ENCODE data around the gene MPPED1.

DNA sequence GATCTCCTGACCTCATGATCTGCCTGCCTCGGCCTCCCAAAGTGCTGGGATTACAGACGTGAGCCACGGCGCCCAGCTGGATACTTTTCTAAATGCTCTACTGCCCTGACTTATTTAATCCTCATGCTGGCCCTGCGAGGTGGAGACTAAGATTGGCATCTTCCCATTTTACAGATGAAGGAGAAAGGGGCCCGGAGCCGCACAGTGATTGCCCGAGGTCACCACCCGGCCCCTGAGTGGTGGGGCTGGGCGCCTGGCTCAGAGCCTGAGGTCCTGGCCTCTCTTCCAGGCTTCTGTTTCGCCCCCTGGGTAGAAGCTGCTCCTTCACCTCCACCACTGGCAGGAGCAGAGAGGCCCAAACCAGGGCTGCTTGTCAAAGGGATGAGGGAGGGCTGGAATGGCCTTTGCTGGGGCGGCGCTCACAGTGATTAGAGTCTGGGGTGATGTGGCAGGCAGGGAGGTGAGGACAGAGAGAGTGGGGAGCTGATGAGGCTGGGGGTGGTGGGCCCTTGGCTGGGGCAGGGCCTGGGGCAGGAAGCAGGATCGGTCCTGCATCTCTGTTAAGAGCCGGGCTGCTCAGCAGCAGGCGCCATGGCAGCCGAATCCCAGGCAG is 15.4 kb upstream of the MPPED1 start:
- TF ChIP-seq, protein P1, sequence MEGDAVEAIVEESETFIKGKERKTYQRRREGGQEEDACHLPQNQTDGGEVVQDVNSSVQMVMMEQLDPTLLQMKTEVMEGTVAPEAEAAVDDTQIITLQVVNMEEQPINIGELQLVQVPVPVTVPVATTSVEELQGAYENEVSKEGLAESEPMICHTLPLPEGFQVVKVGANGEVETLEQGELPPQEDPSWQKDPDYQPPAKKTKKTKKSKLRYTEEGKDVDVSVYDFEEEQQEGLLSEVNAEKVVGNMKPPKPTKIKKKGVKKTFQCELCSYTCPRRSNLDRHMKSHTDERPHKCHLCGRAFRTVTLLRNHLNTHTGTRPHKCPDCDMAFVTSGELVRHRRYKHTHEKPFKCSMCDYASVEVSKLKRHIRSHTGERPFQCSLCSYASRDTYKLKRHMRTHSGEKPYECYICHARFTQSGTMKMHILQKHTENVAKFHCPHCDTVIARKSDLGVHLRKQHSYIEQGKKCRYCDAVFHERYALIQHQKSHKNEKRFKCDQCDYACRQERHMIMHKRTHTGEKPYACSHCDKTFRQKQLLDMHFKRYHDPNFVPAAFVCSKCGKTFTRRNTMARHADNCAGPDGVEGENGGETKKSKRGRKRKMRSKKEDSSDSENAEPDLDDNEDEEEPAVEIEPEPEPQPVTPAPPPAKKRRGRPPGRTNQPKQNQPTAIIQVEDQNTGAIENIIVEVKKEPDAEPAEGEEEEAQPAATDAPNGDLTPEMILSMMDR (IDR thresholded peaks at IDR 0.05) = no peak
- no peak for TF ChIP-seq POLR2A (IDR thresholded peaks at IDR 0.05)
- TF ChIP-seq EP300 (IDR thresholded peaks at IDR 0.05) = no peak

All from upper lobe of left lung (tissue), 4 donors.